OCI-LY1 (cell line): ENCODE measurements around the gene AADAT.

Experiments
- H2AFZ ChIP-seq: fragments of 200-600 bp; sonication (generic), shearing (Covaris generic); 2 replicates; pipeline ENCODE4 v1.6.0; 2014; ENCODE audit warnings: antibody characterized with exemption, mild to moderate bottlenecking, low read length
- H3F3A ChIP-seq: fragments of 200-600 bp; sonication (generic), shearing (Covaris generic); 2 replicates; pipeline ENCODE4 v1.6.0; 2014; ENCODE audit warnings: mild to moderate bottlenecking, antibody characterized with exemption, low read length, moderate library complexity; ENCODE audit not compliant: insufficient read depth
- H3K27ac ChIP-seq: fragments of 200-600 bp; sonication (generic); 2 replicates; pipeline ENCODE4 v1.5.1; 2014; ENCODE audit warnings: low read length, mixed run types, mild to moderate bottlenecking, low read depth; ENCODE audit not compliant: poor library complexity, severe bottlenecking
- H3K27me3 ChIP-seq: fragments of 200-600 bp; sonication (generic); 2 replicates; pipeline ENCODE4 v1.6.0; 2014; ENCODE audit warnings: antibody characterized with exemption, mild to moderate bottlenecking, low read length, moderate library complexity; ENCODE audit not compliant: insufficient read depth
- H3K36me3 ChIP-seq: fragments of 200-600 bp; sonication (generic); 2 replicates; pipeline ENCODE4 v1.6.1; 2014; ENCODE audit warnings: mild to moderate bottlenecking, antibody characterized with exemption, low read length, moderate library complexity, mixed read lengths; ENCODE audit not compliant: insufficient read depth
- H3K4me1 ChIP-seq: fragments of 200-600 bp; sonication (generic); 2 replicates; pipeline ENCODE4 v1.5.1; 2014; ENCODE audit warnings: mild to moderate bottlenecking, low read length, moderate library complexity; ENCODE audit not compliant: insufficient read depth, severe bottlenecking
- H3K4me2 ChIP-seq: fragments of 200-600 bp; sonication (generic), shearing (Covaris generic); 2 replicates; pipeline ENCODE4 v1.6.1; 2014; ENCODE audit warnings: low read length
- H3K4me3 ChIP-seq: fragments of 200-600 bp; sonication (generic); 2 replicates; pipeline ENCODE4 v1.5.1; 2014; ENCODE audit warnings: low read length, low read depth, mild to moderate bottlenecking, mixed read lengths; ENCODE audit not compliant: poor library complexity, severe bottlenecking
- H3K79me2 ChIP-seq: fragments of 200-600 bp; shearing (Covaris generic); 2 replicates; pipeline ENCODE4 v1.6.1; 2016; ENCODE audit warnings: mixed run types, low read length, mixed read lengths; ENCODE audit not compliant: insufficient read depth
- H3K9ac ChIP-seq: fragments of 200-600 bp; sonication (generic), shearing (Covaris generic); 2 replicates; pipeline ENCODE4 v1.6.1; 2014; ENCODE audit warnings: mild to moderate bottlenecking, low read length, mixed read lengths
- H3K9me2 ChIP-seq: fragments of 200-600 bp; sonication (generic), shearing (Covaris generic); 2 replicates; pipeline ENCODE4 v1.6.1; 2014; ENCODE audit warnings: low read depth, mild to moderate bottlenecking, low read length, mixed read lengths
- H3K9me3 ChIP-seq: fragments of 200-600 bp; shearing (Covaris generic); 2 replicates; pipeline ENCODE4 v1.6.1; 2014; ENCODE audit warnings: low read length, mixed read lengths
- H4K20me1 ChIP-seq: fragments of 200-600 bp; sonication (generic), shearing (Covaris generic); 2 replicates; pipeline ENCODE4 v1.6.0; 2016; ENCODE audit warnings: mild to moderate bottlenecking, low read length; ENCODE audit not compliant: insufficient read depth
- CTCF ChIP-seq: fragments of 200-600 bp; sonication (generic), shearing (Covaris generic); IDR thresholded peaks from 2 replicates; pipeline ENCODE4 v1.5.1; 2017; ENCODE audit warnings: mild to moderate bottlenecking, antibody characterized with exemption, low read length, moderate library complexity, mixed read lengths
- EZH2 ChIP-seq: fragments of 200-600 bp; sonication (generic), shearing (Covaris generic); IDR thresholded peaks from 2 replicates; pipeline ENCODE4 v1.8.0; 2017; ENCODE audit warnings: borderline replicate concordance, mixed run types, mild to moderate bottlenecking, antibody characterized with exemption, low read length, moderate library complexity, mixed read lengths

Gene AADAT

GRCh38 chr4:170022211-170022610 lies 67.5 kb downstream of the AADAT start:
- Histone ChIP-seq H3K4me2 (no peak overlapping the region), H3K4me3 (no peak overlapping the region), H3K27ac (no peak overlapping the region), H3K9ac (no peak overlapping the region), H4K20me1 (no peaks in the 10 kb centered on the region), H3K9me2 (no peaks in the 10 kb centered on the region), H3K79me2 (no peaks in the 10 kb centered on the region), H3K36me3 (no peaks in the 10 kb centered on the region), H3F3A (no peaks in the 10 kb centered on the region), H2AFZ (no peak overlapping the region), H3K9me3 (no peaks in the 10 kb centered on the region), H3K4me1 (no peaks in the 10 kb centered on the region), H3K27me3 (no peaks in the 10 kb centered on the region)
- TF ChIP-seq EZH2: no peak
- TF ChIP-seq CTCF: no peak

GRCh38 chr4:170017252-170017651 lies 72.5 kb downstream of the AADAT start:
- Histone ChIP-seq H3F3A (no peaks in the 10 kb centered on the region), H3K9ac (no peak overlapping the region), H3K27ac (no peak overlapping the region), H3K36me3 (no peaks in the 10 kb centered on the region), H3K79me2 (no peaks in the 10 kb centered on the region), H3K4me1 (no peaks in the 10 kb centered on the region), H3K9me3 (no peaks in the 10 kb centered on the region), H2AFZ (no peak overlapping the region), H3K4me2 (no peak overlapping the region), H4K20me1 (no peaks in the 10 kb centered on the region), H3K27me3 (no peaks in the 10 kb centered on the region), H3K9me2 (no peaks in the 10 kb centered on the region), H3K4me3 (no peak overlapping the region)
- TF ChIP-seq CTCF: no peak
- no peak for TF ChIP-seq EZH2

- Histone ChIP-seq H3K27ac (no peak overlapping the region), H3K36me3 (no peaks in the 10 kb centered on the region), H3K9me2 (no peaks in the 10 kb centered on the region), H3K9me3 (no peaks in the 10 kb centered on the region), H3K4me3 (no peak overlapping the region), H3K4me1 (no peaks in the 10 kb centered on the region), H4K20me1 (no peaks in the 10 kb centered on the region), H2AFZ (no peak overlapping the region), H3K27me3 (no peaks in the 10 kb centered on the region), H3K4me2 (no peak overlapping the region), H3K79me2 (no peaks in the 10 kb centered on the region), H3F3A (no peaks in the 10 kb centered on the region), H3K9ac (no peak overlapping the region)
- TF ChIP-seq CTCF (no peak), EZH2 (no peak)
Observed at GRCh38 chr4:170015285-170015684, 74.5 kb downstream of the AADAT start.
